A549 (cell line): Measurements from ENCODE around the gene ELOVL2.

Experiments
- CEBPB ChIP-seq, 2 experiments: fragments of >200 bp in 1 of 2; sonication (Bioruptor Twin) in 1 of 2; formaldehyde crosslinking in 1 of 2; IDR thresholded peaks; 2 replicates each; pipeline ENCODE4 v1.6.1; 2012 to 2016
- NR3C1 ChIP-seq: fragments of >200 bp; sonication (Bioruptor Twin); formaldehyde crosslinking; IDR thresholded peaks from 3 replicates; pipeline ENCODE4 v1.6.1; 2017
- POLR2A ChIP-seq: IDR thresholded peaks from 2 replicates; pipeline ENCODE4 v1.6.1; 2012; ENCODE audit warnings: mild to moderate bottlenecking, low read length
- POLR2AphosphoS2 ChIP-seq: conservative IDR thresholded peaks from 2 replicates; pipeline ENCODE4 v1.6.1; 2012; ENCODE audit warnings: low read length, improper control_type of control experiment, inconsistent platforms
- SMC3 ChIP-seq: fragments of >200 bp; sonication (Bioruptor Twin); formaldehyde crosslinking; IDR thresholded peaks from 3 replicates; pipeline ENCODE4 v1.6.1; 2018; ENCODE audit warnings: inconsistent platforms
- ZFP36 ChIP-seq: fragments of 450-650 bp; IDR thresholded peaks from 2 replicates; pipeline ENCODE4 v1.6.1; 2014; ENCODE audit warnings: borderline replicate concordance; ENCODE audit not compliant: partially characterized antibody
- TF ChIP-seq, protein P1 (sequence below): fragments of >200 bp; sonication (Bioruptor Twin); formaldehyde crosslinking; IDR thresholded peaks from 3 replicates; pipeline ENCODE4 v1.5.1; 2016
- TF ChIP-seq, protein P2 (sequence below): fragments of 250-450 bp; sonication (Bioruptor Pico); IDR thresholded peaks from 2 replicates; pipeline ENCODE4 v1.5.0; 2021; ENCODE audit warnings: mild to moderate bottlenecking, moderate library complexity, borderline replicate concordance
- TF ChIP-seq, protein P3 (sequence below): fragments of 450-650 bp; IDR thresholded peaks from 2 replicates; pipeline ENCODE4 v1.6.1; 2014; ENCODE audit warnings: antibody characterized with exemption

DNA sequence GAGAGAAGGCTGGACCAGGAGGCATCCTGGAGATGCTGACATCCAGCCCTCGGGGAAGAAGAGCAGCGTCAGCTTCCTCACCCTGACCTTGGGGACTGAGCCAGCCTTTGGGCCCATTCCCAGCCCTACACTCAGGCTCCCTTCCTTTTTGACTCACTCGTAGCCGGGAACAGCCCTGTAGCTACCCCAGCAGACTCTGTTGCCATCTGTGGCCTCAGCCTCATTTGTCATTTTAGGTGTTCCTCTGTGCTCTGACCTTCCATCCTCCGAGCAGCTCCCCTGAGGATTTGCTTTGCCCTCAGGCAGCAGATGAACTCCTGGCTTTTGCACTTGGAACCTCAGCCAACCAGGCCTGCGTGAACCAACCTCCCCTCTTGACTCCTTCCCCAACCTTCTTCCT lies 67.5 kb downstream of the ELOVL2 start:
- TF ChIP-seq, protein P1, sequence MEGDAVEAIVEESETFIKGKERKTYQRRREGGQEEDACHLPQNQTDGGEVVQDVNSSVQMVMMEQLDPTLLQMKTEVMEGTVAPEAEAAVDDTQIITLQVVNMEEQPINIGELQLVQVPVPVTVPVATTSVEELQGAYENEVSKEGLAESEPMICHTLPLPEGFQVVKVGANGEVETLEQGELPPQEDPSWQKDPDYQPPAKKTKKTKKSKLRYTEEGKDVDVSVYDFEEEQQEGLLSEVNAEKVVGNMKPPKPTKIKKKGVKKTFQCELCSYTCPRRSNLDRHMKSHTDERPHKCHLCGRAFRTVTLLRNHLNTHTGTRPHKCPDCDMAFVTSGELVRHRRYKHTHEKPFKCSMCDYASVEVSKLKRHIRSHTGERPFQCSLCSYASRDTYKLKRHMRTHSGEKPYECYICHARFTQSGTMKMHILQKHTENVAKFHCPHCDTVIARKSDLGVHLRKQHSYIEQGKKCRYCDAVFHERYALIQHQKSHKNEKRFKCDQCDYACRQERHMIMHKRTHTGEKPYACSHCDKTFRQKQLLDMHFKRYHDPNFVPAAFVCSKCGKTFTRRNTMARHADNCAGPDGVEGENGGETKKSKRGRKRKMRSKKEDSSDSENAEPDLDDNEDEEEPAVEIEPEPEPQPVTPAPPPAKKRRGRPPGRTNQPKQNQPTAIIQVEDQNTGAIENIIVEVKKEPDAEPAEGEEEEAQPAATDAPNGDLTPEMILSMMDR: no peak
- TF ChIP-seq, protein P2, sequence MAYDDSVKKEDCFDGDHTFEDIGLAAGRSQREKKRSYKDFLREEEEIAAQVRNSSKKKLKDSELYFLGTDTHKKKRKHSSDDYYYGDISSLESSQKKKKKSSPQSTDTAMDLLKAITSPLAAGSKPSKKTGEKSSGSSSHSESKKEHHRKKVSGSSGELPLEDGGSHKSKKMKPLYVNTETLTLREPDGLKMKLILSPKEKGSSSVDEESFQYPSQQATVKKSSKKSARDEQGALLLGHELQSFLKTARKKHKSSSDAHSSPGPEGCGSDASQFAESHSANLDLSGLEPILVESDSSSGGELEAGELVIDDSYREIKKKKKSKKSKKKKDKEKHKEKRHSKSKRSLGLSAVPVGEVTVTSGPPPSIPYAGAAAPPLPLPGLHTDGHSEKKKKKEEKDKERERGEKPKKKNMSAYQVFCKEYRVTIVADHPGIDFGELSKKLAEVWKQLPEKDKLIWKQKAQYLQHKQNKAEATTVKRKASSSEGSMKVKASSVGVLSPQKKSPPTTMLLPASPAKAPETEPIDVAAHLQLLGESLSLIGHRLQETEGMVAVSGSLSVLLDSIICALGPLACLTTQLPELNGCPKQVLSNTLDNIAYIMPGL: no peak
- TF ChIP-seq POLR2AphosphoS2 (no peak), NR3C1 (no peak), CEBPB (IDR thresholded peaks at IDR 0.05) (no peak), ZFP36 (no peak), SMC3 (no peak), POLR2A (no peak)
- TF ChIP-seq, protein P3, sequence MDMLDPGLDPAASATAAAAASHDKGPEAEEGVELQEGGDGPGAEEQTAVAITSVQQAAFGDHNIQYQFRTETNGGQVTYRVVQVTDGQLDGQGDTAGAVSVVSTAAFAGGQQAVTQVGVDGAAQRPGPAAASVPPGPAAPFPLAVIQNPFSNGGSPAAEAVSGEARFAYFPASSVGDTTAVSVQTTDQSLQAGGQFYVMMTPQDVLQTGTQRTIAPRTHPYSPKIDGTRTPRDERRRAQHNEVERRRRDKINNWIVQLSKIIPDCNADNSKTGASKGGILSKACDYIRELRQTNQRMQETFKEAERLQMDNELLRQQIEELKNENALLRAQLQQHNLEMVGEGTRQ: no peak
